PC-3 (cell line): ENCODE data around the gene ABHD8. TPM values are rescaled to one million over a fixed set of nuclear protein-coding genes. Genes with fewer than 3 reads are reported as not detected.

Source experiments
- ATAC-seq: fragments of 200-7000 bp; cut with Tn5 transposase; 2 replicates; pipeline ENCODE4 v1.9.1; 2020; ENCODE audit warnings: mild to moderate bottlenecking, moderate library complexity
- BruUV-seq: library from RNA; stranded (reverse); fragments of 400-500 nt; replicated peaks from 2 replicates; lab custom pipeline; 2021; lab: Mats Ljungman, UMichigan
- CTCF ChIA-PET: fragments of 300-600 bp; sonication (Branson Sonifier 250); formaldehyde crosslinking; loops from one replicate; lab custom pipeline; 2022; ENCODE audit warnings: antibody characterized with exemption; lab: Charles Lee
- POLR2A ChIA-PET: fragments of 300-600 bp; sonication (Branson Sonifier 250); formaldehyde crosslinking; loops from one replicate; lab custom pipeline; 2022; ENCODE audit warnings: antibody characterized with exemption; ENCODE audit not compliant: unreplicated experiment; lab: Charles Lee
- DNase-seq: peaks from one replicate; pipeline ENCODE4 v3.0.0-alpha.2; 2015
- H2AFZ ChIP-seq: fragments of 300-600 bp; sonication (generic); 2 replicates; pipeline ENCODE4 v1.6.0; 2016; ENCODE audit warnings: antibody characterized with exemption, low read length
- H3F3A ChIP-seq: fragments of 300-600 bp; sonication (generic); one replicate; pipeline ENCODE4 v1.6.0; 2017; ENCODE audit warnings: antibody characterized with exemption, low read length, control low read depth, mild to moderate bottlenecking; ENCODE audit not compliant: unreplicated experiment
- H3K27ac ChIP-seq: fragments of 300-600 bp; sonication (generic); 2 replicates; pipeline ENCODE4 v1.5.1; 2016; ENCODE audit warnings: mild to moderate bottlenecking, low read length
- H3K27me3 ChIP-seq: fragments of 300-600 bp; sonication (generic); 2 replicates; pipeline ENCODE4 v1.6.1; 2016; ENCODE audit warnings: low read length, mixed read lengths
- H3K36me3 ChIP-seq: fragments of 300-600 bp; sonication (generic); 2 replicates; pipeline ENCODE4 v1.6.1; 2016; ENCODE audit warnings: low read depth, mixed run types, low read length, mixed read lengths
- H3K4me1 ChIP-seq: fragments of 300-600 bp; sonication (generic); 2 replicates; pipeline ENCODE4 v1.5.1; 2016; ENCODE audit warnings: low read length; ENCODE audit not compliant: insufficient read depth
- H3K4me2 ChIP-seq: fragments of 300-600 bp; sonication (generic); 2 replicates; pipeline ENCODE4 v1.6.0; 2016; ENCODE audit warnings: low read length
- H3K4me3 ChIP-seq: fragments of 300-600 bp; sonication (generic); 2 replicates; pipeline ENCODE4 v1.5.1; 2016; ENCODE audit warnings: mild to moderate bottlenecking, low read length, mixed read lengths
- H3K79me2 ChIP-seq: fragments of 300-600 bp; sonication (generic); 2 replicates; pipeline ENCODE4 v1.6.1; 2017; ENCODE audit warnings: low read length, mixed read lengths
- H3K9ac ChIP-seq: fragments of 300-600 bp; sonication (generic); 2 replicates; pipeline ENCODE4 v1.6.0; 2016; ENCODE audit warnings: mild to moderate bottlenecking, low read length
- H3K9me2 ChIP-seq: fragments of 300-600 bp; sonication (generic); replicated peaks from 2 replicates; pipeline ENCODE4 v1.6.1; 2016; ENCODE audit warnings: mixed run types, low read length, mixed read lengths
- H3K9me3 ChIP-seq: fragments of 300-600 bp; sonication (generic); 2 replicates; pipeline ENCODE4 v1.6.1; 2016; ENCODE audit warnings: low read length, mixed read lengths
- H4K20me1 ChIP-seq: fragments of 300-600 bp; sonication (generic); 2 replicates; pipeline ENCODE4 v1.6.1; 2016; ENCODE audit warnings: low read length, mixed read lengths
- EZH2 ChIP-seq: fragments of 300-600 bp; sonication (generic); IDR thresholded peaks from one replicate; pipeline ENCODE4 v1.6.1; 2017; ENCODE audit warnings: antibody characterized with exemption, mild to moderate bottlenecking, low read length; ENCODE audit not compliant: unreplicated experiment
- EZH2phosphoT487 ChIP-seq: fragments of 300-600 bp; sonication (generic); IDR thresholded peaks from 2 replicates; pipeline ENCODE4 v1.6.1; 2018; ENCODE audit warnings: mild to moderate bottlenecking, antibody characterized with exemption, low read length, borderline replicate concordance
- intact Hi-C: fragments of 100-400 bp; cut with micrococcal nuclease; formaldehyde crosslinking; loops from 2 replicates; pipeline ENCODE4 v1.9.0; 2023
- total RNA-seq: library from RNA; depleted of rRNA; stranded (reverse); fragments of >200 nt; gene quantifications from 2 replicates; pipeline ENCODE4 v1.2.3, GENCODE V29; 2014
- TF ChIP-seq, protein P1 (sequence below): fragments of 300-600 bp; sonication (generic); conservative IDR thresholded peaks from 2 replicates; pipeline ENCODE4 v1.5.1; 2017; ENCODE audit warnings: antibody characterized with exemption, low read depth, mild to moderate bottlenecking, low read length

The ABHD8 gene
- total RNA-seq, 1 experiment from 2014 or later, result 42.4 TPM

DNA sequence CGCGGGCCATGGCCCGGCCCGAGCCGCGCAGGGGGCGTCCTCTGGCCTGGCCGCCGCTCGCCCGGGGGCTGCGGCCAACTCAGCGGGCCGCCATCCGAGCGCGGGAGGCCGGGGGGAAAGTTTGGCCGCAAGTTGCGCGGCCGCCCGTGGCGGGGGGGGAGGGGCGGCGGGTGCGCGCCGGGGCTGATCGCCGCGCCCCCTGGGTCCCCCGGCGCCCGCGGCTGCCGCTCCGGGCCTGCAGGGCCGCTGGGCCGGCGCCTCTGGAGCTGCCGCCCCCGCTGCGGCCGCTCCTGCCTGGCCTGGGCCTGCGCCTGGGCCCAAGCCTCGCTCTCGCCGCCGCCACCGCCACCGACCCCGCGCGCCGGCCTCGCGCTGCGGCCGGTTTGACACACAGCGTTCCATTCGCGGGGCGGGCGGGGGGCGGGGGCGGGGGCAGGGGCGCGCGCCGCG lies 57.7 kb downstream of the ABHD8 start, which contains the start of gene NR2F6:
Gene NR2F6, minus strand, starts transcription at position 385 of the 450 bp plus-strand sequence. CDS start 699 bp downstream, outside the sequence.
- H3K79me2 ChIP-seq, result peaks cover 47% of the 10 kb centered on the region
- peaks cover 13% of the 10 kb centered on the region for H4K20me1 ChIP-seq
- peak within 1 kb of the TSS; percentile 84 for H3K4me3 ChIP-seq
- DNase-seq, result no peak
- H3K9me3 ChIP-seq, result no peaks in the 10 kb centered on the region
- TF ChIP-seq EZH2 (no peak), EZH2phosphoT487 (no peak)
- TF ChIP-seq, protein P1, sequence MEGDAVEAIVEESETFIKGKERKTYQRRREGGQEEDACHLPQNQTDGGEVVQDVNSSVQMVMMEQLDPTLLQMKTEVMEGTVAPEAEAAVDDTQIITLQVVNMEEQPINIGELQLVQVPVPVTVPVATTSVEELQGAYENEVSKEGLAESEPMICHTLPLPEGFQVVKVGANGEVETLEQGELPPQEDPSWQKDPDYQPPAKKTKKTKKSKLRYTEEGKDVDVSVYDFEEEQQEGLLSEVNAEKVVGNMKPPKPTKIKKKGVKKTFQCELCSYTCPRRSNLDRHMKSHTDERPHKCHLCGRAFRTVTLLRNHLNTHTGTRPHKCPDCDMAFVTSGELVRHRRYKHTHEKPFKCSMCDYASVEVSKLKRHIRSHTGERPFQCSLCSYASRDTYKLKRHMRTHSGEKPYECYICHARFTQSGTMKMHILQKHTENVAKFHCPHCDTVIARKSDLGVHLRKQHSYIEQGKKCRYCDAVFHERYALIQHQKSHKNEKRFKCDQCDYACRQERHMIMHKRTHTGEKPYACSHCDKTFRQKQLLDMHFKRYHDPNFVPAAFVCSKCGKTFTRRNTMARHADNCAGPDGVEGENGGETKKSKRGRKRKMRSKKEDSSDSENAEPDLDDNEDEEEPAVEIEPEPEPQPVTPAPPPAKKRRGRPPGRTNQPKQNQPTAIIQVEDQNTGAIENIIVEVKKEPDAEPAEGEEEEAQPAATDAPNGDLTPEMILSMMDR, result no peak
- no peak for ATAC-seq
- peak within 1 kb of the TSS; percentile 70 for H3K9ac ChIP-seq
- no peaks in the 10 kb centered on the region for H3K9me2 ChIP-seq
- CTCF ChIA-PET, result no interaction called here
- intact Hi-C loops, result no loop called here
- no peaks in the 10 kb centered on the region for H3F3A ChIP-seq
- no TSS peak for BruUV-seq
- H3K27me3 ChIP-seq, result no peaks in the 10 kb centered on the region
- peaks cover 30% of the 10 kb centered on the region for H3K4me1 ChIP-seq
- no peak within 1 kb of the TSS; the same call in 1 of the 2 replicates for H3K27ac ChIP-seq
- peak within 1 kb of the TSS; percentile 95 for H3K4me2 ChIP-seq
- no peaks in the 10 kb centered on the region for H3K36me3 ChIP-seq
- POLR2A ChIA-PET, result no interaction called here
- H2AFZ ChIP-seq, result peak within 1 kb of the TSS; percentile 90

DNA sequence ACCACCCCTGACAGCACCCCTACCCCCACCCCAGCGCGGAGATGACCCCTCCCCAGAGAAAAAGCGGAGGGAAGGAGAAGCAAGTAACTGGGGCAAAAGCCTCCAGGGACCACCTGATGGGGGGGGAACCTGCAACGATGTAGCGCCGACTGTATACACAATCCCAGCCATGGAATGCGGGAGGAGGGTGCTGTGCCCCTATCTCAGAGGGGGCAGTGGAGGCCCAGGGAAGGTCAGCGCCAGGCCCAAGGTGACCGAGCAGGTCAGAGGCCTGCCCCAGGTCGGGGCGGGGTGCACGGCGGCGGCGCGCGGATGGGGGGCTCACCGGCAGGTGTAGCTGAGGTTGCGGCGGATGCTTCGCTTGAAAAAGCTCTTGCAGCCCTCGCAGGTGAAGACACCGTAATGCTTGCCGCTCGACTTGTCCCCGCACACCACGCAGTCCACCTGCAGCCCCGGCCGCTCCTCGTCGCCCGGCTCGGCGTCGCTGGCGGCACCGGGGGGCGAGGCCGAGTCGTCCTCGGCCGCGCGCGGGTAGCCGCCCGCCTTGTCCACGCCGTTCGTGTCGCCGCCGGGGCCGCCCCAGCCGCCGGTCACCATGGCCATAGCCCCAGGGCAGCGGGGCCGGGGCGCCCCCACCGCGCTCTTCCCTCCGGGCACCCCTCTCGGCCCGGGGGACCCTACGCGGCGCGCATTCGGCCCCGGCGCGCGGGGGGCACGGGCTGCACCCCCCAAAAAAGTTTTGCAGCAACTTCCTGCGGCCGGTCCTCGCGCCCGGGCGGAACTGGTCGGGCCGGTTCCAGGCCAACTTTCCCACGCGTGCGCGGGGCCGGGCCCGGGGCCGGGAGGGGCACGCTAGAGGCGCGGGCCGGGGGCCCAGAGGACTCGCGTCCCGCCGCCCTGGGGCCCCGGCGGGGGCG lies 58.3 kb downstream of the ABHD8 start:
- no TSS peak for BruUV-seq
- H3F3A ChIP-seq, result no peaks in the 10 kb centered on the region
- TF ChIP-seq, protein P1, result no peak
- TF ChIP-seq EZH2, result no peak
- no peak for TF ChIP-seq EZH2phosphoT487
- peak overlapping the region; percentile 84 for H3K4me3 ChIP-seq
- ATAC-seq, result peak; percentile 25
- H2AFZ ChIP-seq, result peak overlapping the region; percentile 67
- peak overlapping the region; percentile 95 for H3K4me2 ChIP-seq
- H3K9me3 ChIP-seq, result no peaks in the 10 kb centered on the region
- ChIA-PET CTCF (no interaction called here), POLR2A (no interaction called here)
- peak overlapping the region; percentile 70 for H3K9ac ChIP-seq
- H3K4me1 ChIP-seq, result peaks cover 30% of the 10 kb centered on the region
- H3K9me2 ChIP-seq, result no peaks in the 10 kb centered on the region
- H3K27me3 ChIP-seq, result no peaks in the 10 kb centered on the region
- no peaks in the 10 kb centered on the region for H3K36me3 ChIP-seq
- H3K27ac ChIP-seq, result no peak overlapping the region; the same call in 1 of the 2 replicates
- no peak for DNase-seq
- peaks cover 13% of the 10 kb centered on the region for H4K20me1 ChIP-seq
- H3K79me2 ChIP-seq, result peaks cover 54% of the 10 kb centered on the region
- intact Hi-C loops, result no loop called here
